Measurements from ENCODE around the gene SLC38A9.

DNA sequence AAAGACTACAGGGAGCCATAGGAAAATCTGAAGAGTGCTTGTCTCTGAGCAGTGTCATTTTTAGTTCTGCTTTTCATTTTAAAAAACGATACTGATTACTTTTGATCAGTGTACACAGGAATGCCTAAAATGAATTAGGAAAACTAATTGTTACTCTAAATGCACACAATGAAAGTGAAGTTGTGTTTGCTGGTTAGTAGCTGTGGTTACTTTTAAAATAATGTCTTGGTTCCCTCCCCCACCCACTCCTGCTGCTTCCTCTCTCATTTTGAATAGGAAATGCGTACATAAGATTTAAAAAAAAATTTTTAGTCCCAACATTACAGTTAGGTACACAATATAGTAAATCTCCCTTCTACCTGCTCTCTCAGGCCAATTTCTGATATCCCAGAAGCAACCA lies 129.9 kb downstream of the SLC38A9 start:
- no peak for TF ChIP-seq POLR2A (IDR thresholded peaks at IDR 0.05; ENCODE audit: low read length)
- TF ChIP-seq, protein P1, sequence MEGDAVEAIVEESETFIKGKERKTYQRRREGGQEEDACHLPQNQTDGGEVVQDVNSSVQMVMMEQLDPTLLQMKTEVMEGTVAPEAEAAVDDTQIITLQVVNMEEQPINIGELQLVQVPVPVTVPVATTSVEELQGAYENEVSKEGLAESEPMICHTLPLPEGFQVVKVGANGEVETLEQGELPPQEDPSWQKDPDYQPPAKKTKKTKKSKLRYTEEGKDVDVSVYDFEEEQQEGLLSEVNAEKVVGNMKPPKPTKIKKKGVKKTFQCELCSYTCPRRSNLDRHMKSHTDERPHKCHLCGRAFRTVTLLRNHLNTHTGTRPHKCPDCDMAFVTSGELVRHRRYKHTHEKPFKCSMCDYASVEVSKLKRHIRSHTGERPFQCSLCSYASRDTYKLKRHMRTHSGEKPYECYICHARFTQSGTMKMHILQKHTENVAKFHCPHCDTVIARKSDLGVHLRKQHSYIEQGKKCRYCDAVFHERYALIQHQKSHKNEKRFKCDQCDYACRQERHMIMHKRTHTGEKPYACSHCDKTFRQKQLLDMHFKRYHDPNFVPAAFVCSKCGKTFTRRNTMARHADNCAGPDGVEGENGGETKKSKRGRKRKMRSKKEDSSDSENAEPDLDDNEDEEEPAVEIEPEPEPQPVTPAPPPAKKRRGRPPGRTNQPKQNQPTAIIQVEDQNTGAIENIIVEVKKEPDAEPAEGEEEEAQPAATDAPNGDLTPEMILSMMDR (IDR thresholded peaks at IDR 0.05) = no peak
- TF ChIP-seq, protein P2, sequence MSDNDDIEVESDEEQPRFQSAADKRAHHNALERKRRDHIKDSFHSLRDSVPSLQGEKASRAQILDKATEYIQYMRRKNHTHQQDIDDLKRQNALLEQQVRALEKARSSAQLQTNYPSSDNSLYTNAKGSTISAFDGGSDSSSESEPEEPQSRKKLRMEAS (IDR thresholded peaks at IDR 0.05) = no peak

All from A549 (cell line).